NCI-H69 (cell line): ENCODE measurements around the gene CDH4.
A peak's percentile ranks its signal among the peaks of the same experiment; 100 is the strongest.

Source experiments
- DNase-seq: peaks from one replicate; lab custom pipeline; 2025; lab: John Stamatoyannopoulos, UW

Gene CDH4

GRCh38 chr20:61931476-61932198 lies 679.6 kb downstream of the CDH4 start:
- no peak for DNase-seq

- no peak for DNase-seq
Observed at GRCh38 chr20:61932199-61932592, 680.1 kb downstream of the CDH4 start.

- DNase-seq, result no peak
Observed at GRCh38 chr20:61932711-61933480, 680.8 kb downstream of the CDH4 start.

- DNase-seq, result no peak
Observed at GRCh38 chr20:61933481-61933950, 681.5 kb downstream of the CDH4 start.

- DNase-seq, result no peak
Observed at GRCh38 chr20:61933951-61934715, 682.1 kb downstream of the CDH4 start.

- no peak for DNase-seq
Observed at GRCh38 chr20:61934716-61935530, 682.9 kb downstream of the CDH4 start.

GRCh38 chr20:61935926-61936700 lies 684.1 kb downstream of the CDH4 start:
- DNase-seq, result no peak

GRCh38 chr20:61936701-61937131 lies 684.7 kb downstream of the CDH4 start:
- no peak for DNase-seq

- DNase-seq, result no peak
Observed at GRCh38 chr20:61937146-61937962, 685.3 kb downstream of the CDH4 start.

GRCh38 chr20:61937963-61938838 lies 686.1 kb downstream of the CDH4 start:
- no peak for DNase-seq

- no peak for DNase-seq
Observed at GRCh38 chr20:61938839-61939690, 687.0 kb downstream of the CDH4 start.

- DNase-seq, result no peak
Observed at GRCh38 chr20:61939691-61940360, 687.8 kb downstream of the CDH4 start.

GRCh38 chr20:61940491-61940890 lies 688.4 kb downstream of the CDH4 start:
- DNase-seq, result peak; percentile 41

- DNase-seq, result no peak
Observed at GRCh38 chr20:61940976-61941720, 689.1 kb downstream of the CDH4 start.

- DNase-seq, result no peak
Observed at GRCh38 chr20:61941721-61942405, 689.8 kb downstream of the CDH4 start.

- DNase-seq, result no peak
Observed at GRCh38 chr20:61942526-61942925, 690.5 kb downstream of the CDH4 start.
